Tibial artery (tissue), 4 donors: Measurements from ENCODE around the gene AUP1.
A peak's percentile ranks its signal among the peaks of the same experiment; 100 is the strongest.
"Not testable (repeated sequence)": the region's sequence is repeated elsewhere in the genome, so short reads cannot be mapped to it uniquely, and the experiment has no call there.

Experiments
- DNase-seq, 2 donors: peaks; one replicate each; pipeline ENCODE4 v3.0.0-alpha.2; 2019
- H3K27ac ChIP-seq, 2 donors: fragments of 200-600 bp; sonication (generic) in 1 of 2; 1 replicate in 1 of 2; 2 replicates in 1 of 2; pipeline ENCODE4 v1.5.1; 2018 to 2019; ENCODE audit warnings: mild to moderate bottlenecking in 1 of 2
- H3K27me3 ChIP-seq, 2 donors: fragments of 200-600 bp; sonication (generic) in 1 of 2; one replicate each; pipeline versions ENCODE4 v1.5.1 to v1.6.0; 2016 to 2019
- H3K36me3 ChIP-seq, 3 donors: fragments of 200-600 bp; sonication (generic) in 2 of 3; one replicate each; pipeline ENCODE4 v1.5.1; 2016 to 2019; ENCODE audit warnings: mild to moderate bottlenecking in 2 of 3
- H3K4me1 ChIP-seq, 4 donors: fragments of 200-600 bp; sonication (generic) in 2 of 4; 1 replicate in 3 of 4; 2 replicates in 1 of 4; pipeline ENCODE4 v1.5.1; 2016 to 2019
- H3K4me3 ChIP-seq, 2 donors: fragments of 200-600 bp; sonication (generic) in 1 of 2; 1 replicate in 1 of 2; 2 replicates in 1 of 2; pipeline ENCODE4 v1.5.1; 2018 to 2019; ENCODE audit warnings: mild to moderate bottlenecking in 2 of 2
- H3K9me3 ChIP-seq, 3 donors: fragments of 200-600 bp; sonication (generic) in 1 of 3; one replicate each; pipeline ENCODE4 v1.5.1; 2016 to 2019
- CTCF ChIP-seq, 2 experiments: fragments of 200-600 bp in 1 of 2; fragments of 450-650 bp in 1 of 2; IDR thresholded peaks; one replicate each; pipeline ENCODE4 v1.5.1; 2017 to 2019; ENCODE audit warnings: antibody characterized with exemption in 2 of 2, mild to moderate bottlenecking in 1 of 2, moderate library complexity in 1 of 2
- intact Hi-C: fragments of 100-400 bp; cut with DNase I; formaldehyde crosslinking; loops from one replicate; pipeline ENCODE4 v1.15.0; 2023; ENCODE audit warnings: low total_unique reads

The AUP1 gene

DNA sequence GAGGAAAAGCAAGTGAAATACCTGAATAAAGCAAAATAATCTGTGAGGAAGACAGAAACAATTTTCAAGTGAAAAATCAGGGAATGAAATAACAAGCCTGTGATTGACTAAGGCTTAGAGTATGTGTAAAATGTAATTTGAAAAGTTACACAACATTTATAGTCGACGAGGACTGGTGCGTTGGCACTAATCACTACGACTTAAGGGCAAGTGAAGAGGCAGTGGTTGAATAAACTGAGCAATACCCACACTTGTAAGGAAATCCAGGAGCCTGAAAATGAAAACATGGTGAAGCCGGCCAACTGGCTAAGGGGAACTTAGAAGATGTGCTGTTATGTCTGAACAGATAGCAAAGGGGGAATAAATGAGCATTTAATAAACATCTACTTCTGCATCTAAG lies 38.4 kb upstream of the AUP1 start:
- H3K27ac ChIP-seq, result peak overlapping the region in 1 of 2 donors; percentile 36
- intact Hi-C loops, result no loop called here
- no peaks in the 10 kb centered on the region for H3K27me3 ChIP-seq
- no peak overlapping the region for H3K4me3 ChIP-seq
- no peaks in the 10 kb centered on the region for H3K9me3 ChIP-seq
- no peak for DNase-seq
- no peaks in the 10 kb centered on the region for H3K36me3 ChIP-seq
- H3K4me1 ChIP-seq, result peaks cover 0 to 23% (median 4%) of the 10 kb centered on the region in 4 donors
- no peak for TF ChIP-seq CTCF (IDR thresholded peaks at IDR 0.05)

GRCh38 chr2:74566754-74567085 lies 37.2 kb upstream of the AUP1 start:
- no peaks in the 10 kb centered on the region for H3K27me3 ChIP-seq
- no peaks in the 10 kb centered on the region for H3K9me3 ChIP-seq
- H3K4me3 ChIP-seq, result no peak overlapping the region
- intact Hi-C loops, result no loop called here
- no peak for TF ChIP-seq CTCF (IDR thresholded peaks at IDR 0.05)
- H3K36me3 ChIP-seq, result no peaks in the 10 kb centered on the region
- peak overlapping the region in 1 of 2 donors; percentile 12 for H3K27ac ChIP-seq
- H3K4me1 ChIP-seq, result peaks cover 0 to 23% (median 4%) of the 10 kb centered on the region in 4 donors
- DNase-seq, result no peak

- no peak overlapping the region for H3K4me3 ChIP-seq
- no peaks in the 10 kb centered on the region for H3K36me3 ChIP-seq
- peaks cover 0 to 23% (median 4%) of the 10 kb centered on the region in 4 donors for H3K4me1 ChIP-seq
- H3K27ac ChIP-seq, result peak overlapping the region in 1 of 2 donors; percentile 12
- no peak for DNase-seq
- intact Hi-C loops, result no loop called here
- H3K9me3 ChIP-seq, result no peaks in the 10 kb centered on the region
- H3K27me3 ChIP-seq, result no peaks in the 10 kb centered on the region
- TF ChIP-seq CTCF (IDR thresholded peaks at IDR 0.05), result no peak
These were observed 36.7 kb upstream of the AUP1 start for GRCh38 chr2:74566076-74566753.

DNA sequence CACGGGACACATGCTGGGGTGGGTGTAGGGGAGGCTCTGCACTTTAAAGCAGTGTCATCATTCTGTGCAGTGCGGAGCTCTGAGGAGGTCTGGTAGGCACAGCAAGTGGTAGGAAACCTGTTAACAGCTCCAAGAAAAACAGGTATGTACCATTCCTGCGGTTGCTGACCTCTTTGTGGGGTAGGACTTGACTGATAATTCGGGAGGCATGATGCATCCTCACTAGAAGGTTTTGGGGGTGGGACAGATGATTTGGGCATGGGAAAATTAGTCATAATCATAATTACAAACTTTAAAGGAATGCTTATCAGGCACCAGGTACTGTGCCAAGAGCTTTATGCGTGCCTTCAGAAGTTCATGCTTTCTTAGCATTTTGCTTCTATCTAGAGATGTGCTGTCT lies 34.7 kb upstream of the AUP1 start:
- peaks cover 0 to 23% (median 8%) of the 10 kb centered on the region in 4 donors for H3K4me1 ChIP-seq
- no peaks in the 10 kb centered on the region for H3K36me3 ChIP-seq
- no peak overlapping the region for H3K27ac ChIP-seq
- H3K27me3 ChIP-seq, result no peaks in the 10 kb centered on the region
- TF ChIP-seq CTCF (IDR thresholded peaks at IDR 0.05), result no peak
- H3K9me3 ChIP-seq, result no peaks in the 10 kb centered on the region
- intact Hi-C loops, result no loop called here
- DNase-seq, result no peak
- no peak overlapping the region for H3K4me3 ChIP-seq

DNA sequence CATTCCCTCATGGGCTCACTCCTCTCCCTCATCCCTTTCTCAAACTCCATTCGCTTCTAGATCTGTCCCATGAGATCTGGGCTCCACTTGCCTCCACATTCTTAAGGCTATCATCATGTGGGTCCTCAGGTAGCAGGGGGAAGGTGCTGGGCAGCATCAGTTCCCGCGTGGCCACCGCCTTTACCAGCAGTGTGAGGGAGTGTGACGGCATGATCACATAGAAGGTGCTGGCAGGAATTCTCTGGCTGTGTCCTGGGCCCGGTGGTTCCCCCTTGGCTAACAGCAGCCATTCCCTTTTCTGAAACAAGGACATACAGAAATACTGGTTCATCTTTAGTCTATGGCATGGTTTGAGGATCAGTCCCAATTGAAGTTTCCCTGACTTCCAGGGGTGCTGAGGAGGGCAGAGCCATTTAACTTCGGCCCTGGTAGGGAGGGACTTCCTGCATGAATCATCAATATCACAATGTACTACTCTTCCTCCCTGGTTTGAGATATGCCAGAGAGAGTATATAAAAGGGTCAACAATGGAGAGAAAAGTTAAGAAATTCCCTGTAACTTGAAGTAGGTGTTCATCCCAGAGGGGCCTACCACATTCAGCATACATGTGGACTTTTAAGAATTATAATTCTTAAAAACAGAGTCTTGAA lies 32.7 kb upstream of the AUP1 start:
- no peak for TF ChIP-seq CTCF (IDR thresholded peaks at IDR 0.05)
- Histone ChIP-seq H3K4me1 (peaks cover 0 to 16% (median 6%) of the 10 kb centered on the region in 4 donors), H3K27ac (no peak overlapping the region), H3K9me3 (no peaks in the 10 kb centered on the region), H3K4me3 (no peak overlapping the region), H3K36me3 (no peaks in the 10 kb centered on the region), H3K27me3 (no peaks in the 10 kb centered on the region)
- intact Hi-C loops, result no loop called here
- DNase-seq, result no peak

DNA sequence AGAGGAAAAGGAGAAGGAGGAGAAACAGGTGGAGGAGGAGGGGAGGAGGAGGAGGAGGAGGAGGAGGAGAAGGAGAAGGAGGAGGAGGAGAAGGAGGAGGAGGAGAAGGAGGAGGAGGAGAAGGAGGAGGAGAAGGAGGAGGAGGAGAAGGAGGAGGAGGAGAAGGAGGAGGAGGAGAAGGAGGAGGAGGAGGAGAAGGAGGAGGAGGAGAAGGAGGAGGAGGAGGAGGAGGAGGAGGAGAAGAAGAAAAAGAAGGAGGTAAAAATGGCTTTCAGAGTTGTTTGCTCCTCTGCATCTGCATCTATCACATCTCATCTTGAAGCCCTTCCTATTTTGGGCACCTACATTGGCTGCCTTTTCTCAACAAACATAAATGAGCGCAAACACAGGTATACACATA lies 31.5 kb upstream of the AUP1 start:
- H3K9me3 ChIP-seq, DNase-seq, H3K4me3 ChIP-seq, H3K4me1 ChIP-seq, H3K27ac ChIP-seq, H3K36me3 ChIP-seq, intact Hi-C loops, H3K27me3 ChIP-seq: not testable (repeated sequence)
